Chondrocyte (in vitro differentiated cells): Measurements from ENCODE around the gene RIN1. TPM values are rescaled to one million over a fixed set of nuclear protein-coding genes. Genes with fewer than 3 reads are reported as not detected.
A peak's percentile ranks its signal among the peaks of the same experiment; 100 is the strongest.

Experiments
- DNase-seq: peaks from one replicate; pipeline ENCODE4 v3.0.0; 2021; ENCODE audit warnings: mixed read lengths, low spot score
- H3K27ac Mint-ChIP-seq: one replicate; pipeline ENCODE4 v1.8.0; 2021; ENCODE audit warnings: mild to moderate bottlenecking, moderate library complexity, mixed read lengths; ENCODE audit not compliant: unreplicated experiment
- H3K27me3 Mint-ChIP-seq: 2 replicates; pipeline ENCODE4 v1.8.0; 2021; ENCODE audit warnings: low read depth, mixed read lengths
- H3K36me3 Mint-ChIP-seq: 2 replicates; pipeline ENCODE4 v1.8.0; 2021; ENCODE audit warnings: low read depth, mixed read lengths
- H3K4me1 Mint-ChIP-seq: 2 replicates; pipeline ENCODE4 v1.8.0; 2021; ENCODE audit warnings: low read depth, mild to moderate bottlenecking, mixed read lengths
- H3K4me3 Mint-ChIP-seq: one replicate; pipeline ENCODE4 v1.8.0; 2021; ENCODE audit warnings: mild to moderate bottlenecking, moderate library complexity, mixed read lengths; ENCODE audit not compliant: unreplicated experiment
- H3K9me3 Mint-ChIP-seq: 2 replicates; pipeline ENCODE4 v1.8.0; 2021; ENCODE audit warnings: low read depth, mixed read lengths
- CTCF ChIP-seq: fragments of 200-600 bp; sonication (generic); IDR thresholded peaks from 2 replicates; pipeline ENCODE4 v1.5.0; 2021; ENCODE audit warnings: antibody characterized with exemption, mild to moderate bottlenecking, moderate library complexity
- total RNA-seq: library from RNA; stranded (reverse); gene quantifications from 3 replicates; pipeline ENCODE4 v1.2.1, GENCODE V29; 2021

Gene RIN1
- total RNA-seq, 1 donor from 2014 or later: 7.1 TPM

GRCh38 chr11:66334605-66335442 lies 1.4 kb downstream of the RIN1 start:
- H3K9me3 Mint-ChIP-seq: no peaks in the 10 kb centered on the region
- peaks cover 29% of the 10 kb centered on the region for H3K4me1 Mint-ChIP-seq
- no peaks in the 10 kb centered on the region for H3K27me3 Mint-ChIP-seq
- H3K27ac Mint-ChIP-seq: peak overlapping the region; percentile 81
- peaks cover 9% of the 10 kb centered on the region for H3K36me3 Mint-ChIP-seq
- DNase-seq: peak; percentile 93
- TF ChIP-seq CTCF: no peak
- H3K4me3 Mint-ChIP-seq: peak overlapping the region; percentile 99

- DNase-seq: peak; percentile 71
- H3K4me1 Mint-ChIP-seq: peaks cover 29% of the 10 kb centered on the region
- H3K9me3 Mint-ChIP-seq: no peaks in the 10 kb centered on the region
- no peak for TF ChIP-seq CTCF
- H3K36me3 Mint-ChIP-seq: peaks cover 7% of the 10 kb centered on the region
- H3K27ac Mint-ChIP-seq: no peak overlapping the region
- no peak overlapping the region for H3K4me3 Mint-ChIP-seq
- H3K27me3 Mint-ChIP-seq: no peaks in the 10 kb centered on the region
Measured at GRCh38 chr11:66333896-66334604, 2.2 kb downstream of the RIN1 start.

GRCh38 chr11:66333220-66333877 lies 2.9 kb downstream of the RIN1 start:
- Mint-ChIP-seq H3K27ac (no peak overlapping the region), H3K36me3 (peaks cover 5% of the 10 kb centered on the region), H3K27me3 (no peaks in the 10 kb centered on the region), H3K4me1 (peaks cover 33% of the 10 kb centered on the region), H3K9me3 (no peaks in the 10 kb centered on the region), H3K4me3 (no peak overlapping the region)
- peak; percentile 75 for DNase-seq
- TF ChIP-seq CTCF: no peak

GRCh38 chr11:66332371-66333219 lies 3.6 kb downstream of the RIN1 start:
- Mint-ChIP-seq H3K4me1 (peaks cover 36% of the 10 kb centered on the region), H3K4me3 (no peak overlapping the region), H3K9me3 (no peaks in the 10 kb centered on the region), H3K27ac (no peak overlapping the region), H3K36me3 (peaks cover 5% of the 10 kb centered on the region), H3K27me3 (no peaks in the 10 kb centered on the region)
- no peak for TF ChIP-seq CTCF
- peak; percentile 85 for DNase-seq
